HG02840 (cell line): ENCODE data around the gene CALML3.

Experiments used
- ATAC-seq: cut with Tn5 transposase; IDR thresholded peaks from one replicate; pipeline ENCODE4 v1.9.1; 2021; ENCODE audit warnings: mild to moderate bottlenecking, moderate library complexity, moderate number of reproducible peaks; ENCODE audit not compliant: unreplicated experiment, low FRiP score

The CALML3 gene

DNA sequence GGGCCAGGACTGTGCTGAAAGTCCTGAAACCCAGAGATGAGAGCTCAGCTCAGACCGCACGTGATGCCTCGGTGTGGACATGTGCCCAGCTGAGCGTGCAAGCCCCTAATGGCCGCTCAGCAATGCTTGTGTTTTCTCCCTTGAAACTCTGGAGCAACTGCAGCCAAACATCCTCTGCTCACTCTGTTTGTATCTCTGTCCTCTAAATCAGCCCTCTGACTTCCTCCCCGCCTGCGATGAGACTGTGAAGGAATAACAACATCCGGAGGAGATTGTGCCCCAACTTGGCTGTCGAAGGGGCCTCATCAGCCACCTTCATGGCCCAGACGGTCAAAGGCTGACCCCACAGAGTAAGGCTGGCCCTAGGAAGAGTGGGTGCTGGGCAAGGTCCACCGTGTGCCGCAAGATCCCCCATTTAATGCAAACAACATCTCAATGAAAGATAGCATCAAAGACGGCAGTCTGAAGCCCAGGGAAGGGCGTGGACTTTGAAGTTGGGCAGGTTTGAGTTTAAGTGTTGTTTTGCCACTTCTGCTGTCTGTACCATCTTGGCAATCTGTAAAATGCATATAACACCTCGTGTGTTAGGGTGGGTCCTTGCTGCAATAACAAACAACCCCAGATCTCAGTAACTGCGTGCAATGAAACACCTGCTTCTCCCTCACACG, 39.9 kb downstream of the CALML3 start:
- no peak for ATAC-seq

DNA sequence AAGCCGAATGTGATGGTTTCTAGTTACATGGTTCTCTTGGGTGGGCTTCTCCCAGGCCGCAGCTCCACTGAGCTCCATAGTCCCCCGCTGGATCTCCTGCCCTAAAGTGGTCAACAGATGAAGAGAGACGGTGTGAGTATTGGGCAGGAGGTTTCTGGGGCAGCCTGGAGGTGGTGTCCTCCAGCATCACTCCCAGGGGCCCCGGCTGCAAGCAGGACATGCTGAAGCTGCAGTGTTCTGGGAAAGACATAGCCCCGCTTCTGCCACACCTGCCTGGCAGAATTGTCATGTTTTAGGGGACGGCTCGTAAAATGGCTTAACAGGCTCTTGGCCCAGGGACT, 40.4 kb downstream of the CALML3 start:
- no peak for ATAC-seq

DNA sequence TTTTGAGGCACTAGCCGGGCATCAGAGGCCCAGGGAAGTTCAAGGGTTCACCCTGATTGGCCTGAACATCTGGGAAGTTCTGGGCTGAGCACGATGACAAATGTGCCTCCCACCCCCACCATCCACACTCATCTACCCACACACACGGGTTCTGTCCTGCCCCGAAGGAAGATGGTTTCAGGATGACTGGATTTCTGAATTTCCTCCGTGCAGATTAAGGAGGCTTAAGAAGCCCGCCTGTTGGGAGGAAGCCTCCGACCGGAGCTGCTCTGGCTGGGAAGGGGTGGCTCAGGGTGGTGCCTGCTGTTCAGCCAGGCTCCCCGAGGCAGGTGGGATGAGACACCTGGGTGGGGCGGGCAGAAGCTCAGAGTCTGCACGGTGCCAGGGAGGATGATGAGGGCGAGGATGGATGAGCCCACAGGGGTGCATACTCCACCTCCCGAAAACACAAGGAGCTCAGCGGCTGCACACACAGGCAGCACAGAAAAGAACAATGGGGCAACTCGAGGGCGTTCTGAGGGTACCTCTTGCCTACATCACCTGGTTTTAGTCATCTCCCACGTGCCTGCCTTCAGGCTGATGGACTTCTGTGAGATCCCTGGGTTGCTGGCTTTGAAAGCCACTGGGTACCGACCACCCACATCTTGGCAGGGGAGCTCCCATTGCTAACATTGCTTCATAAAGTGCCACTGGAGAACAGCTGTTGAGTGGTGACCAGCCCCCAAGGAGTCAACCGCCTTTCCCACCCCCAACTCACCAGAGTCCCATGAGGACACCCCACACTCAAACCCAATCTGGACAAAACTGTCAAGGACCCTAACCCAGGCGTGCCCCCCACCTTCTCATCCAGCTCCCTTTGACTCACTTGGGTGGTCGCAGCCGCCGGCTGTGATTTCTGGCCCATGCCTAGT, 41.2 kb downstream of the CALML3 start:
- no peak for ATAC-seq

DNA sequence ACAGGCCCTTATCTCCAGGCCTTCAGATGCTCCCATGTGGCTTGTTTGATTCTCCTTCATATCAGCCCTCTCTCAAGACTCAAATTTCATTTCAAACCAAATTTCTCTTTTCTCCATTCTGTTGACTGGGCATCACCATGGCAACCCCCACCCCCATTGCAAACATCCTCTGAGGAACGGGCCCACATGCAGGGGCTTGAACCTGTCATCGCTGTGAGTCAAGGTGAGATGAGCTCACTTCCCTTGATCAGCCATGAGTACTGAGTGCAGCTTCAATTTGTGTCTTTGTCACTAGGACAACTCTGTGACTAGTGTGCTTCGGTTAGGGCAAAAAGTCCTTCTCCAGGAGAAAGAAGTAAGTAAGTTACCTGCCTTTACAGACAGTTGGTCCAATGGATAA, 41.9 kb downstream of the CALML3 start:
- no peak for ATAC-seq

DNA sequence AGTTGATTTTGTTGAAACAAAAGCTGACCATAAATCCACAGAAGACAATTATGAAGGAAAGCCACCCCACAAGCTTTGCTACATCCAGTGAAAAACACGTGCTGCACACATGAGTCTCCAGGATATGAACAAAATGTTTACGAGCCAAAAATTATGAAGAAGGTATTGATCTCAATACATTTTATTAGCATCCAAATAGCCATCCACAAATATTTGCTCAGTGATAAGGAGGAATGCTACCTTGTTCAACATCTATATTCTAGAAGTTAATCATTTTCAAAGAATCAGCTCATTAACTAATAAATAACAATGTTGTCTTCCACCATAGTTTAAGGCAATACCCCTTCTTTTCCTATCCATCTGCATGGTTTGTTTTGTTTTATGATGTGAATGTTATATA, 42.7 kb downstream of the CALML3 start:
- no peak for ATAC-seq

DNA sequence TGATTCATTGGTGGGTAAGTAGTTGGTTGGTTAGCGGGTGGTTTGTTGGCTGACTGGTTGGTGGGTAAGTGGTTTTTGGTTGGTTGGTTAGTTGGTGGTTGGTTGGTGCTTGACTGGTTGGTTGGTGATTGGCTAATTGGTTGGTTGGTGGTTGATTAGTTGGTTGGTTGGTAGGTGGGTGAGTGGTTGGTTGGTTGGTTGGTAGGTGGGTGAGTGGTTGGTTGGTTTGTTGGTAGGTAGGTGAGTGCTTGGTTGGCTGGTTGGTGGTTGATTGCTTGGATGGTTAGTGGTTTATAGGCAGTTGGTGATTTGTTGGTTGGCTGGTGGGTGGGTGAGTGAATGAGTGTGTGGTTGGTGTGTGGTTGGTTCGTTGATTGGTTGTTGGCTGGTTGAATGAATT, 44.2 kb downstream of the CALML3 start:
- no peak for ATAC-seq

DNA sequence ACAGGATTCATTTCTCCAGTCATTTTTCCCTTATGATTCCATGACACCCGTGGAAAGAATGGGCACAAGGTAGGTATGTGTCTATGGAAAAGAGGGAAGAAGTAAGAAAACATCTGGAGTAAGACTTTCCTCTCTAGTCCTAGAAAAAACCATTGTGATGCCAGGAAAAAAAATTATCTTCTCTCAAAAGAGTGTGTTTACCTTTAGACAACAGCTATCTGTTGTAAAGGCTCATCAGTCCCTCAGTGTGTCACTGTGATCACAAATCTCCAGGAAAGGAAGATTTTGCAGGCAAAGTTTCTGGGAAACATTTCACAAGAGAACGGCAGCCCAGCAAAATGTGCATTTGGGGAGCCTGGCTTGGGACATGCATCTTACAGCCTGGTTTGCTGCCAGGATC, 44.8 kb downstream of the CALML3 start:
- no peak for ATAC-seq

DNA sequence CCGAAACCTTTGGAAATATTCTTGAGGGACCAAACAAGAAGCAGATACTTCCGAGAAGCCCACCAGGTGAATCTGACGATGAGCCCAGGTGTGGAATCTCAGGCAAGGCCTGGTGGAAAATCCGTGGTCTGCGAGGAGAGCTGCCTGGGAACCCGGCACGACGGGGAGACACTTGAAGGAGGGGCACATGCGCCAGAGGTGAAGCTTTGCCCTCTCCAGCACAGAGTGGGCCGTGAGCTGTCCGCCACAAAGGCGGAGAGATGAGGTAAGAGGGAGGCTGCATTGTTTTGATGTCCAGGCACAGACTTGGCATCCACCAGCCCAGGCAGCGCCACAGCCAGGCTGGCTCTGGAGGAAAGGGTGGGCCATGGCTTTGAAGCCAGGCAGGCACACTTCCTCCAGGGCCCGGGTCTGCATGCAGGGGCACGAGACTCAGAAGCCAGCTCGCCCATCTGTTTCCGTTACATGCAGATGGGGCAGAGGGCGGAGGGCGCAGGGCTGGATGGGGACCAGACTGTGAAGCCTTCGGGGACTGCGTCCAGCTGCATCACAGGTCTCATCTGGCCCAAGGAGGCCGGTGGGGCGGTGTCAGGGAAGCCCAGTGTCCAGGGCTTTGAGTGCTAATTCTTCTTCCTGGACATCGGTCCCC, 45.4 kb downstream of the CALML3 start:
- ATAC-seq: no peak

DNA sequence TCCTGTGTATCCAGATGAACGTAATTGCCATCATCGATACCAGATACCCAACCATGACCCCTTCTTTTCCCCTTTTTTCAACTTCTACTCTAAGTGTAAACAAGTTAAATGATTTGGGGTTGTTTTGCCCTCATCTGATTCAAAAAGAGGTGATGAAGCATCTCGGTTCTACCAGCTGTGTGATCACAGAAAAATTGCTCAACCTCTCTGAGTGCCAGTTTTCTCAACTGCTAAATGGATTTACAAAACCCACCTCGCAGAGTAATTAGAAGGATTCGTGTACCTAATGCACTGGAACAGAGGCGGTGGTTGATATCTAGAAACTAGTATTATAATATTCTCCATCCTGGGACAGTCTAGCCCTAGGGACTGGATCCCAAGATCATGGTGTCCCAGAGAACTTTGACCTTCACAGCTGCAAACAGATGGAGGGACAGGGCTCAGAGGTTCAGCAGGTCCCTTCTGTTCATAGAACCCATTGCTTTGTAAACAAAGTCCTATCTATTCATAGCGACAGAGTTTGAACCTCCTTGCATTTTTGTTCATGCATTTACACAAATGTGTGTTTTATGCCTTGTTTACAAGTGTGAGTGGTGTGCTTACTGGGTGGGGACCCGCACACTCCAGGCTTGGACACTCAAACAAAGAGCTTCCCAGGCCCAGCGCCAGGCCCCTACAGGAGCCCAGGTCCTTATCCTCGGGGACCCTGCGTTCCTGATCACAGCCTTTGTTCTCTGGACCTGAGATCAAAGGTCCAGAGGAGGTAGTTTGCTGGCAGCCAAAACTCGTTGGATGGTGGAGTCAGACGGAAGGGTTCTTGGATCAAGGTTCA, 46.4 kb downstream of the CALML3 start:
- ATAC-seq: no peak

DNA sequence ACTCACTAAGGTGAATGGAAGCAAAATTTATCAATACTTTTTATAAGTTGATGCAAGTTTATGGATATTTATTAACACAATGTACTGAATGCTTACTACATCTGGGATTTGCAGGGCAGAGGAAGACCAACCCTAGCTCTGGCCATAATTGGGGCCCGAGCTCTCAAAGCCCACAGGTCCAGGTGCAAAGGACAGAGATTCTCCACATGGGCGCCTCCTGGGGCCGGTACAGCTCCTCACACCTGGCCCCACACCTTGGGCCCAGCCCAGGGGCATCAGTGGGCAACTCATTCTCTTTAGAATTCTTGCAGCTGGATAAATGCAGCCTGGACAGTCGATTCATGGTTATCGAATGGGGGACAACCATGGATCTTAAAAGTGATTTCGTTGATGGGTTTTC, 47.1 kb downstream of the CALML3 start:
- ATAC-seq: no peak

DNA sequence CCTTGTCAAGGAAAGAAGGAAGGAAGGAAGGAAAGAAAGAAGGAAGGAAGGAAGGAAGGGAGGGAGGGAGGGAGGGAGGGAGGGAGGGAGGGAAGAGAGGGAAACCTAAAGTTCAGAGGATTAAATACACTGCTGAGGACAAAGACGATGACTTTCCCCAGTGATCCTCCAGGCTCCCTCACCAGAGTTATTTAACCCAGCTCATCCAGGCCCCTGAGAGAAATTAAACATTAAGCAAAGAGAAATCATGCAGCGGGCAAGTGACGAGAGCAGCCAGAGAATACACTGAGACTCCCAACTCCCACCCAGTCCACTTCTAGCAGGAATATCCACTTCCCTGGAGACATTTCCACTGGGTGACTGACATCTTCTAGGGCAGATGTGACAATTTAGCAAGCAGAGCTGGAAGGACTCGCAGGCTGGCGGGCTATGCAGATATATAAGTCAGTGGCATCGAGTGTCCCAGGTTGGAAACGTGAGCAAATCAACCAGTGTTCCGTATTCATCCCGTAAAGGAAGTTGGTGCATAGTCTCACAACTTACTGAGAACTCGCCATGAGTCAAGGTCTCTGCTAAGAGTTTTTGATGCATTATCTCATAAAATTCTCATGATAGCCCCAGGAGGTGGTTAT, 48.7 kb downstream of the CALML3 start:
- ATAC-seq: no peak

DNA sequence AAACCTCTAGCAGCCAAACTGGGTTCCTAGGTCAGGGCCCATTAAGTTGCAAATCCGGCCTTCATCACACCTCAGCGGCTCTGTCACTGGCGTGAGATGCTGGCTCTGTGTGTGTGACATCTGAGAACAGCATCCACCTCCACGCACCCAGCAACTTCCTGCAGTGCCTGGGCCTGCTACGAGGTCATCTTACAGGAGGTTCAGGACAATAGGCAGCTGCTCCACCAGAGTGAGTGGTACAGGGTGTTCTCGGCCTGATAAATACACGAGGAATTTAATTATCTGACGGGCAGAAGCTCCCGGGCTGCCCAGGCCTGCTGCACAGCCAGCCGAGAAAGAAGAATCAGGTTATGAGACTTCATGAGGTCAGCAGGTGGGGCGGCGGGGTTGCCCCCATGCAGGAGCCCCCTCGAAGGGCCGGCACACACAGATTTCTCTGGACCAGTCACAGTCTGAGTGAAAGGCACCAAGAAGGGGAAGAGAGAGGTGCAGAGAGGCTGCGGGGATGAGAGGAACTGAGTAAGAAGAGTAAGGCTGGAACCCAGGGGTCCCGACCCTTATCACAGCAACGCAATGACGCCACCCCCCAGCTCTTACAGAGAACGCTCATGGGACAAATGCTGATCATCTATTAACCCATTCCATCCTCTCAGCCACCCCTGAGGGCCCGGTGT, 49.3 kb downstream of the CALML3 start:
- ATAC-seq: no peak

DNA sequence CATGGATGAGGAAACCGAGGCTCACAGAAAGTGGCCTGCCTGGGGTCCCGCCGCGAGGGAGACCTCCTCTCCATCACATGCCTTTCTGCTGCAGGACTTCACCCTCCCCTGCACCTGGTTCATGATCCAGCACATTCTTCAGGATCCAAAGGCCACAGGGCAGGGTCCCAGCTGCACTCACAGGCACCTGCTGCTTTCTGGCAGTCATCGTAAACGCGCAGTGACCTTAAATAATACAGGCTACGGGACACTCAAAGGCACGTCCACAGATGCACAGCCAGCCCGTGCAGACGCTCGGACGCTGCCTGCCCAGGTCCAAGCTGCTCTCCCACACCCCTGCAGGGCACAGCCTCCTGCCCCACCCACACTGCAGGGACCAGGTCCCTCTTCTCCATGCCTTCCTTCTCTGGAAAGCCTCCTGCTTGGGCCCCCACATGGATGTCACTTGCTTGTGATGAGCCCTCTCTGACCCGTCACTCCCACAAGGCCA, 49.9 kb downstream of the CALML3 start:
- no peak for ATAC-seq

DNA sequence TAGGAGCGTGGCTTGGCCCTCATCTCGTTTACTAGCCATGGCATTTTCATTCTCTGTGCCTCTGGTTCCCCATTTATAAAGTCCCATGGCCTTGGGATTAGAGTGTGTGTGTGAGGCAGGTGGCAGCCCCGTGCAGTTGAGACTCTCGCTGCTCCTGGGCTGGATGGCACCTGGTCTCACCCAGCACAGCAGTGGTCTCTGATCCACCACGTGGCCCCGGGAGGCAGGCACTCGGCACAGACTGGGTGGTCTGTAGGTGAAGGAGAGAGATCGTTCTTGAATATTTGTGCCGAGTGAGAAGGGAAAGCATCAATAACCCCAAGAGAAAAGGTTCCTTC, 50.4 kb downstream of the CALML3 start:
- ATAC-seq: no peak

DNA sequence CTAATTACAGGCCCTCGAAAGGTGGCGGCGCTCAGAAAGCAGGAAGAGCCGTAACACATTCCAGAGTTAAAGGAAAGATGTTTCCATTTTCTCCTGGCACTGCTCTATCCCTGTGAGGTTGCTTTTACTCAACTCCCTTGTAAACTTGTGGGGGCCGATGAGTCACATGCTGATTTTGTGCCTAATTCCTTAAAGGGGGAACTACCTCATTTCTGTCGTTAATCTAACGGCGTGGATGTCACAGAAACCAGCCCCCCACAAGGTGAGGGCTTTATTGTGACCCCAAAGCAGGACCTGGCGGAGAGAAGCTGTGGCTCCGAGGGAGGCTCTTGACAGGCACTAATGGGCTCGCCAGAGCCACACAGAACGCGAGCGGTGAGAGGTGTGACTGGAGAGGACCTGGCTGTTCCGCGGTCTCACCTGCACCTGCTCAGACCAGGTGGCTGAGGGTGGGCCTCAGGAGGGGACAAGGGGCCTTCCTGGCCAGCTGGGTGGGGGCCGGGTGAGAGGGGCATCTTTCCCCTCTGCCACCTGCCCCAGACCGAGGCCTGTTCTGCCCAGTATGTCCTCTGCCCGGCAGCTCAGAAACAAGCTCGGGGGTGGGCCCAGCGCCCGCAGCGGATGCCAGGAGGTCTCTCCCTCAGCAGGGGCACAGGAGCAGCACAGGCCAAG, 50.9 kb downstream of the CALML3 start:
- no peak for ATAC-seq

DNA sequence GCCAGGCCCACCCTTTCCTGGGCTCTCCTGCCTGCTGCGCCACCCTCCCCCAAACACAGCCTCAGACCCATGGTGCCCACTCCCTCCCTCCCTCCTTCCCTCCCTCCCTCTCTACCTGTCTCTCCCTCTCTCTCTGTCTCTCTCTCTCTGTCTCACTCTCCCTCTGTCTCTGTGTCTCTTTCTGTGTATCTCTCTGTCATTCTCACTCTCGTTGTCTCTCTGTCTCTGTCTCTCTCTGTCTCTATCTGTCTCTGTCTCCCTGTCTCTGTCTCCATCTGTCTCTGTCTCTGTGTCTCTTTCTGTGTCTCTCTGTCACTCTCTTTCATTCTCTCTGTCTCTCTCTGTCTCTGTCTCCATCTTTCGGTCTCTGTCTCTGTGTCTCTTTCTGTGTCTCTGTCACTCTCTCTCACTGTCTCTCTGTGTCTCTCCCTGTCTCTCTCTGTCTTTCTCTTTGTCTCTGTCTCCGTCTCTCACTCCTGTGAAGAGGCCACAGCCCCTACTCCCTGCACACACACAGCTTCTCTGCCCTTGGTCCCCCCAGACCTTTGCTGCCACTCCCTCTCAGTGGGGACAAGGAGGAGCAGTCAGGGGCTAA, 51.5 kb downstream of the CALML3 start:
- ATAC-seq: no peak
